ENCODE measurements around the gene GINM1.

DNA sequence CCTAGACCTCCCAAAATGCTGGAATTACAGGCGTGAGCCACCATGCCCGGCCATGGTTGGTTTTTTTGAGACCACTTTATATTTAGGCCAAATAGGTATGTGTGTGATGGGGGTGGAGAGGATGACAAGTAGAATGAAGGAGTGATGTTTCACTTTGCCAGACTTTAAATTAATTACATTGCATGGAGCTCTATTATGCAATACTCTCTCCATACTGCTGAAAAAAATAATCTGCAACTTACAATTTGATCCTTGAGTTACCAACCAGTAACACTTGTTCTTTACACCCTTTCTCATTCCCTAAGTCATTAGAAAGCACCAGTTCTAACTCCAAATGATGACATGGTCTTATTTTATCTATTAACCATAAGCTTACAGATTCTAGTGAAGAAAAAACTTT, 26.8 kb downstream of the GINM1 start:
- TF ChIP-seq FOXK2 (conservative IDR thresholded peaks at IDR 0.05 in 1 of 2, IDR thresholded peaks at IDR 0.05 in 1 of 2; ENCODE audit: low read depth in 2 of 2): no peak
- no peak for TF ChIP-seq TAF1 (IDR thresholded peaks at IDR 0.05; ENCODE audit: control insufficient read depth, extremely low read depth, insufficient read depth, low read length, severe bottlenecking)
- TF ChIP-seq POLR2B (IDR thresholded peaks at IDR 0.05; ENCODE audit: low read depth, partially characterized antibody): no peak
- TF ChIP-seq CTCF (IDR thresholded peaks at IDR 0.05 in 2 of 3, conservative IDR thresholded peaks at IDR 0.05 in 1 of 3; ENCODE audit: insufficient read depth in 2 of 3, low read depth in 1 of 3, low read length in 3 of 3): no peak
- no peak for TF ChIP-seq CHD4 (IDR thresholded peaks at IDR 0.05; ENCODE audit: insufficient read depth, insufficient replicate concordance, low read depth, low read length, poor library complexity, severe bottlenecking)

All from K562 (cell line).